ENCODE data around the gene ARPIN.
"Not testable (repeated sequence)": the region's sequence is repeated elsewhere in the genome, so short reads cannot be mapped to it uniquely, and the experiment has no call there.

The ARPIN gene

GRCh38 chr15:89912674-89913396, at the start of gene ARPIN:
Gene ARPIN (minus strand): TSS chr15:89912952. CDS start chr15:89912835, 117 bp downstream.
- no peak for DNase-seq (ENCODE audit: low read depth in 3 of 3)

GRCh38 chr15:89958107-89958805, 45.5 kb upstream of the ARPIN start:
- no peak for DNase-seq (ENCODE audit: low read depth in 3 of 3)

GRCh38 chr15:89955449-89955998, 42.8 kb upstream of the ARPIN start:
- not testable (repeated sequence) for DNase-seq (ENCODE audit: low read depth in 3 of 3)

GRCh38 chr15:89954541-89954940, 41.8 kb upstream of the ARPIN start:
- no peak for DNase-seq (ENCODE audit: low read depth in 3 of 3)

- no peak for DNase-seq (ENCODE audit: low read depth in 3 of 3)
Observed at GRCh38 chr15:89948796-89949195, 36.0 kb upstream of the ARPIN start.

GRCh38 chr15:89947385-89947784, 34.6 kb upstream of the ARPIN start:
- no peak for DNase-seq (ENCODE audit: low read depth in 3 of 3)

GRCh38 chr15:89946681-89947299, 34.0 kb upstream of the ARPIN start:
- no peak for DNase-seq (ENCODE audit: low read depth in 3 of 3)

GRCh38 chr15:89943721-89944120, 31.0 kb upstream of the ARPIN start:
- DNase-seq (ENCODE audit: low read depth in 3 of 3): not testable (repeated sequence)

GRCh38 chr15:89939910-89940309, 27.2 kb upstream of the ARPIN start:
- no peak for DNase-seq (ENCODE audit: low read depth in 3 of 3)

GRCh38 chr15:89939377-89939776, 26.6 kb upstream of the ARPIN start:
- not testable (repeated sequence) for DNase-seq (ENCODE audit: low read depth in 3 of 3)

GRCh38 chr15:89937365-89938350, 24.9 kb upstream of the ARPIN start:
- DNase-seq (ENCODE audit: low read depth in 3 of 3): no peak

GRCh38 chr15:89936786-89937265, 24.1 kb upstream of the ARPIN start:
- no peak for DNase-seq (ENCODE audit: low read depth in 3 of 3)

- DNase-seq (ENCODE audit: low read depth in 3 of 3): no peak
Observed at GRCh38 chr15:89936051-89936785, 23.5 kb upstream of the ARPIN start.

GRCh38 chr15:89932880-89933279, 20.1 kb upstream of the ARPIN start:
- no peak for DNase-seq (ENCODE audit: low read depth in 3 of 3)

- no peak for DNase-seq (ENCODE audit: low read depth in 3 of 3)
Observed at GRCh38 chr15:89928421-89928820, 15.7 kb upstream of the ARPIN start.

- DNase-seq (ENCODE audit: low read depth in 3 of 3): no peak
Observed at GRCh38 chr15:89926158-89926557, 13.4 kb upstream of the ARPIN start.

- DNase-seq (ENCODE audit: low read depth in 3 of 3): no peak
Observed at GRCh38 chr15:89917442-89918101, 4.8 kb upstream of the ARPIN start.

- no peak for DNase-seq (ENCODE audit: low read depth in 3 of 3)
Observed at GRCh38 chr15:89916660-89917059, 3.9 kb upstream of the ARPIN start.

GRCh38 chr15:89912145-89912673, 543 bp downstream of the ARPIN start:
- no peak for DNase-seq (ENCODE audit: low read depth in 3 of 3)

Data from stimulated activated CD4-positive, alpha-beta T cell treated with anti-CD3 and anti-CD28 coated beads, TNF-alpha, amount 100 ng/mL, for 24 hours (primary cell).